HepG2 (cell line): ENCODE data around the gene ZCCHC8. TPM values are rescaled to one million over a fixed set of nuclear protein-coding genes. Genes with fewer than 3 reads are reported as not detected.

ENCODE experiments used
- ATF7 ChIP-seq, 2 experiments: fragments of 450-650 bp in 1 of 2; sonication (generic) in 1 of 2; formaldehyde crosslinking in 1 of 2; IDR thresholded peaks; 2 replicates each; pipeline versions ENCODE4 v1.4.0 to v1.6.1; 2016 to 2020; ENCODE audit warnings: antibody characterized with exemption in 1 of 2, mild to moderate bottlenecking in 1 of 2, missing genetic modification reagents in 1 of 2
- CREB1 ChIP-seq, 2 experiments: fragments of 450-650 bp in 1 of 2; IDR thresholded peaks; 2 replicates each; pipeline ENCODE4 v1.6.1; 2016 to 2017; ENCODE audit warnings: control low read depth in 1 of 2, mild to moderate bottlenecking in 1 of 2, missing compliant biosample characterization in 1 of 2, missing genetic modification characterization in 1 of 2
- DR1 ChIP-seq: sonication (generic); formaldehyde crosslinking; IDR thresholded peaks from 2 replicates; pipeline ENCODE4 v1.8.0; 2021; ENCODE audit warnings: mild to moderate bottlenecking, missing genetic modification reagents, inconsistent platforms
- E2F5 ChIP-seq: sonication (generic); formaldehyde crosslinking; conservative IDR thresholded peaks from 2 replicates; pipeline ENCODE4 v1.4.0; 2020; ENCODE audit warnings: missing genetic modification reagents
- ELF4 ChIP-seq: sonication (generic); formaldehyde crosslinking; IDR thresholded peaks from 2 replicates; pipeline ENCODE4 v1.5.0; 2020; ENCODE audit warnings: missing genetic modification reagents, mild to moderate bottlenecking, moderate library complexity, borderline replicate concordance
- HNF1B ChIP-seq: sonication (generic); formaldehyde crosslinking; IDR thresholded peaks from 2 replicates; pipeline ENCODE4 v1.5.1; 2020; ENCODE audit warnings: mild to moderate bottlenecking, moderate library complexity, missing genetic modification reagents
- HNF4G ChIP-seq, 2 experiments: sonication (generic) in 1 of 2; formaldehyde crosslinking in 1 of 2; IDR thresholded peaks; 2 replicates each; pipeline versions ENCODE4 v1.4.0 to v1.6.1; 2011 to 2020; ENCODE audit warnings: borderline replicate concordance in 2 of 2, low read depth in 2 of 2, mild to moderate bottlenecking in 2 of 2, low read length in 1 of 2, missing genetic modification reagents in 1 of 2, moderate library complexity in 1 of 2
- KAT2B ChIP-seq: fragments of 150-350 bp; IDR thresholded peaks from 2 replicates; pipeline ENCODE4 v1.6.1; 2014; ENCODE audit warnings: low read depth, low read length, borderline replicate concordance
- KDM1A ChIP-seq: IDR thresholded peaks from 2 replicates; pipeline ENCODE4 v1.6.1; 2016; ENCODE audit warnings: missing compliant biosample characterization
- KLF6 ChIP-seq: IDR thresholded peaks from 2 replicates; pipeline ENCODE4 v1.8.0; 2016; ENCODE audit warnings: missing biosample characterization, missing genetic modification reagents
- MXD1 ChIP-seq: sonication (generic); formaldehyde crosslinking; IDR thresholded peaks from 2 replicates; pipeline ENCODE4 v1.4.0; 2020; ENCODE audit warnings: mild to moderate bottlenecking, missing genetic modification reagents
- SKI ChIP-seq: fragments of 450-650 bp; IDR thresholded peaks from one replicate; pipeline ENCODE4 v1.6.1; 2018; ENCODE audit warnings: mild to moderate bottlenecking; ENCODE audit not compliant: partially characterized antibody
- SRSF1 ChIP-seq: fragments of 200-400 bp; formaldehyde crosslinking; optimal IDR thresholded peaks from 2 replicates; pipeline ENCODE3; 2017; ENCODE audit warnings: mild to moderate bottlenecking, low read depth, low read length, moderate library complexity
- TBL1XR1 ChIP-seq: fragments of 150-350 bp; IDR thresholded peaks from 2 replicates; pipeline ENCODE4 v1.6.1; 2014; ENCODE audit warnings: borderline replicate concordance, low read length; ENCODE audit not compliant: partially characterized antibody
- TBX3 ChIP-seq: fragments of 450-650 bp; IDR thresholded peaks from 2 replicates; pipeline ENCODE4 v1.6.1; 2017; ENCODE audit warnings: antibody characterized with exemption, mild to moderate bottlenecking, inconsistent platforms, borderline replicate concordance
- YEATS4 ChIP-seq: sonication (generic); formaldehyde crosslinking; IDR thresholded peaks from 2 replicates; pipeline ENCODE4 v1.4.0; 2020; ENCODE audit warnings: missing genetic modification reagents, borderline replicate concordance
- ZBTB7A ChIP-seq: sonication (generic); formaldehyde crosslinking; IDR thresholded peaks from 2 replicates; pipeline ENCODE4 v1.8.0; 2022; ENCODE audit warnings: mild to moderate bottlenecking, missing genetic modification reagents
- ZNF660 ChIP-seq: sonication (generic); formaldehyde crosslinking; IDR thresholded peaks from 2 replicates; pipeline ENCODE4 v1.5.1; 2020; ENCODE audit warnings: mild to moderate bottlenecking, low read depth, missing genetic modification reagents, borderline replicate concordance
- ZNF678 ChIP-seq: sonication (generic); formaldehyde crosslinking; IDR thresholded peaks from 2 replicates; pipeline ENCODE4 v1.4.0; 2020; ENCODE audit warnings: mild to moderate bottlenecking, missing genetic modification reagents
- polyA plus RNA-seq, 8 experiments: library from polyadenylated mRNA; depleted of rRNA in 3 of 8; stranded (reverse) in 7 of 8; unstranded in 1 of 8; fragments of >200 nt; fragmentation: Illumina TruSeq in 4 of 8; extraction: Trizol in 4 of 8; gene quantifications; 2 replicates each; pipeline versions ENCODE4 v1.2.1 to v1.2.3, GENCODE V29; 2011 to 2016; ENCODE audit warnings: low read depth in 4 of 8, missing spikeins in 1 of 8, mixed read lengths in 1 of 8; ENCODE audit not compliant: insufficient read depth in 1 of 8
- total RNA-seq, 5 experiments: library from RNA; depleted of rRNA; stranded (reverse); fragments of >200 nt; fragmentation: Illumina TruSeq; extraction: Trizol; gene quantifications; 2 replicates each; pipeline ENCODE4 v1.2.3, GENCODE V29; 2016; ENCODE audit warnings: low read depth in 1 of 5
- TF ChIP-seq, protein P1 (sequence below): IDR thresholded peaks from 2 replicates; pipeline ENCODE4 v1.6.1; 2016
- TF ChIP-seq, protein P2 (sequence below), 2 experiments: IDR thresholded peaks; 2 replicates each; pipeline ENCODE4 v1.6.1; 2011 to 2012; ENCODE audit warnings: low read length in 2 of 2, borderline replicate concordance in 1 of 2, low read depth in 1 of 2, mild to moderate bottlenecking in 1 of 2, moderate library complexity in 1 of 2

Gene ZCCHC8
- total and polyA plus RNA-seq, 2 of the 13 experiments (the other 11 are each of a cell fraction or from before 2014, with no cell fraction given), result 18.6 to 20.9 TPM

DNA sequence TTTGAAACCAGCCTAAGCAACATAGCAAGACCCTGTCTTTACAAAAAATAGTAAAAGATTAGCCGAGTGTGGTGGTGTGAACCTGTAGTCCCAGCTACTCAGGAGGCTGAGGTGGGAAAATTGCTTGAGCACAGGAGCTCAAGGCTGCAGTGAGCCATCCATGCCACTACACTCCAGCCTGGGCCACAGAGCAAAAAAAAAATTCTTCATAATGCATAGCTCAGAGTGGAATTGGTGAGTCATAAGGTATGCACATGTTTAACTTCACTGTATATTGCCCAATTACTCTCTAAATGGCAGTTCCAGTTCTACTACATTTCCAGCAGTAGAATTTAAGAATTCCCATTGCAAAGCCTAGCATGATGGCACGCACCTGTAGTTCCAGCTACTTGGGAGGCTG is 51.4 kb downstream of the ZCCHC8 start (continued):
- TF ChIP-seq CREB1 (IDR thresholded peaks at IDR 0.05) (no peak), CREB1 (CRISPR knock-in tag; IDR thresholded peaks at IDR 0.05) (peak; percentile 29; the same call in 1 of the 2 replicates), DR1 (CRISPR knock-in tag) (no peak), ZNF678 (CRISPR knock-in tag) (no peak), YEATS4 (CRISPR knock-in tag) (no peak), KLF6 (CRISPR knock-in tag) (no peak), MXD1 (CRISPR knock-in tag) (no peak), ATF7 (IDR thresholded peaks at IDR 0.05) (no peak), ATF7 (CRISPR knock-in tag; IDR thresholded peaks at IDR 0.05) (no peak), HNF1B (no peak), HNF4G (IDR thresholded peaks at IDR 0.05; ENCODE audit: borderline replicate concordance, low read depth, low read length) (no peak), HNF4G (CRISPR knock-in tag; IDR thresholded peaks at IDR 0.05; ENCODE audit: borderline replicate concordance, low read depth) (no peak), SKI (no peak), TBL1XR1 (no peak), KAT2B (no peak), ELF4 (CRISPR knock-in tag) (no peak), ZBTB7A (CRISPR knock-in tag) (no peak), ZNF660 (CRISPR knock-in tag) (no peak), KDM1A (0 out of 2 replicates have a peak, but pooled peaks have one; percentile 58), E2F5 (CRISPR knock-in tag) (no peak), SRSF1 (no peak), TBX3 (0 out of 2 replicates have a peak, but pooled peaks have one; percentile 36)
- TF ChIP-seq, protein P1, sequence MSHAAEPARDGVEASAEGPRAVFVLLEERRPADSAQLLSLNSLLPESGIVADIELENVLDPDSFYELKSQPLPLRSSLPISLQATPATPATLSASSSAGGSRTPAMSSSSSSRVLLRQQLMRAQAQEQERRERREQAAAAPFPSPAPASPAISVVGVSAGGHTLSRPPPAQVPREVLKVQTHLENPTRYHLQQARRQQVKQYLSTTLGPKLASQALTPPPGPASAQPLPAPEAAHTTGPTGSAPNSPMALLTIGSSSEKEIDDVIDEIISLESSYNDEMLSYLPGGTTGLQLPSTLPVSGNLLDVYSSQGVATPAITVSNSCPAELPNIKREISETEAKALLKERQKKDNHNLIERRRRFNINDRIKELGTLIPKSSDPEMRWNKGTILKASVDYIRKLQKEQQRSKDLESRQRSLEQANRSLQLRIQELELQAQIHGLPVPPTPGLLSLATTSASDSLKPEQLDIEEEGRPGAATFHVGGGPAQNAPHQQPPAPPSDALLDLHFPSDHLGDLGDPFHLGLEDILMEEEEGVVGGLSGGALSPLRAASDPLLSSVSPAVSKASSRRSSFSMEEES, result no peak
- TF ChIP-seq, protein P2, sequence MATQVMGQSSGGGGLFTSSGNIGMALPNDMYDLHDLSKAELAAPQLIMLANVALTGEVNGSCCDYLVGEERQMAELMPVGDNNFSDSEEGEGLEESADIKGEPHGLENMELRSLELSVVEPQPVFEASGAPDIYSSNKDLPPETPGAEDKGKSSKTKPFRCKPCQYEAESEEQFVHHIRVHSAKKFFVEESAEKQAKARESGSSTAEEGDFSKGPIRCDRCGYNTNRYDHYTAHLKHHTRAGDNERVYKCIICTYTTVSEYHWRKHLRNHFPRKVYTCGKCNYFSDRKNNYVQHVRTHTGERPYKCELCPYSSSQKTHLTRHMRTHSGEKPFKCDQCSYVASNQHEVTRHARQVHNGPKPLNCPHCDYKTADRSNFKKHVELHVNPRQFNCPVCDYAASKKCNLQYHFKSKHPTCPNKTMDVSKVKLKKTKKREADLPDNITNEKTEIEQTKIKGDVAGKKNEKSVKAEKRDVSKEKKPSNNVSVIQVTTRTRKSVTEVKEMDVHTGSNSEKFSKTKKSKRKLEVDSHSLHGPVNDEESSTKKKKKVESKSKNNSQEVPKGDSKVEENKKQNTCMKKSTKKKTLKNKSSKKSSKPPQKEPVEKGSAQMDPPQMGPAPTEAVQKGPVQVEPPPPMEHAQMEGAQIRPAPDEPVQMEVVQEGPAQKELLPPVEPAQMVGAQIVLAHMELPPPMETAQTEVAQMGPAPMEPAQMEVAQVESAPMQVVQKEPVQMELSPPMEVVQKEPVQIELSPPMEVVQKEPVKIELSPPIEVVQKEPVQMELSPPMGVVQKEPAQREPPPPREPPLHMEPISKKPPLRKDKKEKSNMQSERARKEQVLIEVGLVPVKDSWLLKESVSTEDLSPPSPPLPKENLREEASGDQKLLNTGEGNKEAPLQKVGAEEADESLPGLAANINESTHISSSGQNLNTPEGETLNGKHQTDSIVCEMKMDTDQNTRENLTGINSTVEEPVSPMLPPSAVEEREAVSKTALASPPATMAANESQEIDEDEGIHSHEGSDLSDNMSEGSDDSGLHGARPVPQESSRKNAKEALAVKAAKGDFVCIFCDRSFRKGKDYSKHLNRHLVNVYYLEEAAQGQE (IDR thresholded peaks at IDR 0.05; ENCODE audit: borderline replicate concordance in 1 of 2, low read depth in 1 of 2, low read length in 2 of 2), result no peak
